ENCODE data around the gene FES.

Gene FES

GRCh38 chr15:90930861-90931574 lies 46.7 kb downstream of the FES start:
- TF ChIP-seq, protein P1, sequence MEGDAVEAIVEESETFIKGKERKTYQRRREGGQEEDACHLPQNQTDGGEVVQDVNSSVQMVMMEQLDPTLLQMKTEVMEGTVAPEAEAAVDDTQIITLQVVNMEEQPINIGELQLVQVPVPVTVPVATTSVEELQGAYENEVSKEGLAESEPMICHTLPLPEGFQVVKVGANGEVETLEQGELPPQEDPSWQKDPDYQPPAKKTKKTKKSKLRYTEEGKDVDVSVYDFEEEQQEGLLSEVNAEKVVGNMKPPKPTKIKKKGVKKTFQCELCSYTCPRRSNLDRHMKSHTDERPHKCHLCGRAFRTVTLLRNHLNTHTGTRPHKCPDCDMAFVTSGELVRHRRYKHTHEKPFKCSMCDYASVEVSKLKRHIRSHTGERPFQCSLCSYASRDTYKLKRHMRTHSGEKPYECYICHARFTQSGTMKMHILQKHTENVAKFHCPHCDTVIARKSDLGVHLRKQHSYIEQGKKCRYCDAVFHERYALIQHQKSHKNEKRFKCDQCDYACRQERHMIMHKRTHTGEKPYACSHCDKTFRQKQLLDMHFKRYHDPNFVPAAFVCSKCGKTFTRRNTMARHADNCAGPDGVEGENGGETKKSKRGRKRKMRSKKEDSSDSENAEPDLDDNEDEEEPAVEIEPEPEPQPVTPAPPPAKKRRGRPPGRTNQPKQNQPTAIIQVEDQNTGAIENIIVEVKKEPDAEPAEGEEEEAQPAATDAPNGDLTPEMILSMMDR (IDR thresholded peaks at IDR 0.05; ENCODE audit: insufficient read depth, low read length, missing control alignments), result no peak
- ChIA-PET CTCF (interaction anchor here (0.7 to 20.3 kb wide), 18 partner anchors 11 to 1016 kb away, joined by 3 to 479 read pairs (median 10); partner anchors contain the start of genes FES, MAN2A2 and RCCD1), POLR2A (no interaction called here)
- H3K4me3 ChIP-seq (ENCODE audit: low read depth, low read length), result peak overlapping the region; percentile 90
- no peak for DNase-seq (ENCODE audit: low read depth, low spot score)

- ChIA-PET CTCF (interaction anchor here (0.7 to 20.3 kb wide), 24 partner anchors 12 to 1016 kb away, joined by 3 to 479 read pairs (median 10); partner anchors contain the start of genes FES, MAN2A2 and RCCD1), POLR2A (no interaction called here)
- TF ChIP-seq, protein P1 (IDR thresholded peaks at IDR 0.05; ENCODE audit: insufficient read depth, low read length, missing control alignments), result no peak
These were observed 47.2 kb downstream of the FES start for GRCh38 chr15:90931575-90931827.

DNA sequence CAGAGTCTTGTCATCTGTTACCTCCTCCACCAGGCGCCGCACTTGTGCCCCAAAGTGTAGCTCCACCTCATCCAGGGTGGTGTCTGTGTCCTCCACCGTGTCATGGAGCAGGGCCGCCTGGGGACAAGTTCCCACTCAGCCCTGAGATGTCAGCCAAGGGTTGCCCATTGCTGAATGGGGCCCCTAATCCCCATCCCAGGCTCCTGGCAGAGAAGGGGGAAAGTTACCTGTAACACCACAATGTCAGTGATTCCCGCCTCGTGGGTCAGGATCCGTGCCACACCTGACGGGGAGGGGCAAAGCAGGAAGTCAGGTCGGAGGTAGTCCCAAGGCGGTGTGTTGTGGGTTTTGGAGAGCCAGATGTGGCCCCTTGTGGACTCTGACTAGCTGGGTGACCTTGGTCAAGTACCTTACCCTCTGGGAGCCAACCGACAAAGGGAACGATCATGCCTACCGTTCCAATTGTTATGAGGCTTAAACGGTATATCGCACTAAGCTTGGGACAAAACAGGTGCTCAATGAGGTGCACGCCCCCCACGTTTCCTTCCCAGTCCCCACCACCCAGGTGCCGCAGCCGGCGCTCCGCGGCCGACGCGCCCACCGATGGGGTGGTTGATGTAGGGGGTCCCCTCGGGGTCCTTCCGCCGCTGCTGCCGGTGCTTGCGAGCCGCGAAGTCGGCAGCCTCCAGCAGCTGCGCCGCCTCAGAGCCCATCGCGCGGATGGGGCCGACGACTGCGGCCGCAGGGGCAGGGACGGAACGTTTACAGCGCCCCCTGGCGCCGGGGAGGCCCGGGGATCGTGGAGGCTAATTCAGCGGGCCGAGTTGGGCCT lies 47.7 kb downstream of the FES start, which contains the start of gene HDDC3:
TSS of gene HDDC3 (minus strand) at position 722 of the 832 bp plus-strand sequence. CDS start at position 713, 9 bp downstream.
- POLR2A ChIA-PET, result interaction anchor here (0.6 to 1.2 kb wide), 4 partner anchors 17 to 284 kb away, joined by 3 to 5 read pairs (median 3); partner anchors contain the start of gene RCCD1
- peak within 1 kb of the TSS; percentile 90 for H3K4me3 ChIP-seq (ENCODE audit: low read depth, low read length)
- TF ChIP-seq, protein P1 (IDR thresholded peaks at IDR 0.05; ENCODE audit: insufficient read depth, low read length, missing control alignments), result peak; percentile 98
- DNase-seq (ENCODE audit: low read depth, low spot score), result no peak
- CTCF ChIA-PET, result interaction anchor here (0.6 to 20.3 kb wide), 37 partner anchors 12 to 1485 kb away, joined by 3 to 479 read pairs (median 5); partner anchors contain the start of genes FES, MAN2A2, RCCD1 and VPS33B

More at GRCh38 chr15:90931575-90931827, 47.2 kb downstream of the FES start:
- peak overlapping the region; percentile 90 for H3K4me3 ChIP-seq (ENCODE audit: low read depth, low read length)
- DNase-seq (ENCODE audit: low read depth, low spot score), result no peak

DNA sequence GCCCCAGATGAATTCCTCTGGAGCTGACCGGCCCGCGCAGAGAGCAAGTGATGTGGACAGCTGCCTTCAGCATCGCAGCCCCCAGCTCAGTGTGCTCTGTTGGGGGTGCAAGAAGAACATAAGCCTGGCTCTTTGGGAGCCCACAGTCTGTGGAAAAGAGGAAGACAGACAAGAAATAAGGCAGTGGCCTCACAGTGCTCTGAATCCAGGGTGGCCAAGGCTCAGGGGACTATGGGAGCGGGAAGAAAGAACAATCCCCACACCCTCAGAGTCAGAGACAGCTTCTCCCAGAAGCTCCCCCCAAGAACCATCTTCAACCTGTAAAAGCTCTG lies 48.3 kb downstream of the FES start:
- ChIA-PET CTCF (interaction anchor here (0.6 to 20.3 kb wide), 36 partner anchors 13 to 1484 kb away, joined by 3 to 479 read pairs (median 5); partner anchors contain the start of genes FES, MAN2A2, RCCD1 and VPS33B), POLR2A (interaction anchor here (0.6 to 1.2 kb wide), 5 partner anchors 17 to 285 kb away, joined by 3 to 5 read pairs (median 3); partner anchors contain the start of genes MAN2A2 and RCCD1)
- TF ChIP-seq, protein P1 (IDR thresholded peaks at IDR 0.05; ENCODE audit: insufficient read depth, low read length, missing control alignments), result no peak
- DNase-seq (ENCODE audit: low read depth, low spot score), result no peak
- no peak overlapping the region; the same call in 1 of the 2 replicates for H3K4me3 ChIP-seq (ENCODE audit: low read depth, low read length)

GRCh38 chr15:90933301-90933700 lies 49.0 kb downstream of the FES start:
- TF ChIP-seq, protein P1 (IDR thresholded peaks at IDR 0.05; ENCODE audit: insufficient read depth, low read length, missing control alignments), result no peak
- DNase-seq (ENCODE audit: low read depth, low spot score), result no peak
- H3K4me3 ChIP-seq (ENCODE audit: low read depth, low read length), result no peak overlapping the region
- ChIA-PET CTCF (interaction anchor here (0.7 to 20.3 kb wide), 36 partner anchors 14 to 701 kb away, joined by 3 to 479 read pairs (median 4); partner anchors contain the start of genes FES, MAN2A2, RCCD1 and VPS33B), POLR2A (interaction anchor here (0.9 to 1.2 kb wide), 3 partner anchors 21 to 285 kb away, joined by 3 to 5 read pairs (median 3); partner anchors contain the start of genes MAN2A2 and RCCD1)
